Measurements from ENCODE around the gene GUCY2C.

The GUCY2C gene

GRCh38 chr12:14563046-14563445, 133.4 kb downstream of the GUCY2C start:
- Histone ChIP-seq H3K4me1 (ENCODE audit: control insufficient read depth, low read length) (peaks cover 22% of the 10 kb centered on the region), H3K27me3 (ENCODE audit: control insufficient read depth, low read length) (no peaks in the 10 kb centered on the region), H3K9me3 (ENCODE audit: control insufficient read depth, insufficient read depth, low read length) (no peaks in the 10 kb centered on the region), H3K4me2 (ENCODE audit: low read length) (no peak overlapping the region), H3K4me3 (ENCODE audit: low read length) (no peak overlapping the region), H3K27ac (ENCODE audit: low read depth, low read length) (no peak overlapping the region), H3K9me2 (replicated peaks; ENCODE audit: control insufficient read depth, low read length) (no peaks in the 10 kb centered on the region), H4K20me1 (ENCODE audit: control insufficient read depth, insufficient read depth, low read depth, low read length) (no peaks in the 10 kb centered on the region), H3K36me3 (ENCODE audit: control insufficient read depth, low read length) (no peaks in the 10 kb centered on the region), H3F3A (ENCODE audit: control insufficient read depth, insufficient read depth) (no peaks in the 10 kb centered on the region), H3K79me2 (ENCODE audit: control insufficient read depth, low read length) (no peaks in the 10 kb centered on the region)
- no peak for TF ChIP-seq EZH2phosphoT487 (IDR thresholded peaks at IDR 0.05; ENCODE audit: borderline replicate concordance, low read length)
- TF ChIP-seq CTCF (IDR thresholded peaks at IDR 0.05; ENCODE audit: low read depth, low read length, poor library complexity, severe bottlenecking): no peak
